ENCODE results near the gene PEX11G. TPM values are rescaled to one million over a fixed set of nuclear protein-coding genes. Genes with fewer than 3 reads are reported as not detected.
"Not testable (repeated sequence)": the region's sequence is repeated elsewhere in the genome, so short reads cannot be mapped to it uniquely, and the experiment has no call there.

The PEX11G gene
- total RNA-seq, 2 donors from 2014 or later, result 3.9 to 7.6 TPM

DNA sequence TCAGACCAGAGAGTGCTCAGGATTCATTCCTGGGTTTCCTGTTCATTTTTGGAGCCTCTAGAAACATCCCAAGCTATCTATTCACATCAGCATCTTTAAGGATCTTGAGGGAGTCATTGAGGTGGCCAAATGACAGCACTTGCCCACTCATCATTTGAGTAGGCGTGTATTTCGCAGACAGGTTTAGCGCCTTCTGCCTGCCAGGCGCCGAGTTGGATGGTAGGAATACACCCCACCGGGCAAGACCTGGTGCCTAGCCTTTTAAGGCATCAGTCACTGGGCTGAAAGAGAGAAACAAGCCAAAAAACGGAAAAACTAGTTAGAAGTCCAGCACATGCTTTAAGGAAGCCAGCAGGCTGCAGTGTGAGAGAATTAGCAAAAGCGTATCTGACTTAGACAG is 33.8 kb downstream of the PEX11G start:
- ATAC-seq (no peak), DNase-seq (no peak)
- Histone ChIP-seq H3K4me1 (no peaks in the 10 kb centered on the region), H3K36me3 (replicated peaks in 1 of 2; ENCODE audit: insufficient read depth in 1 of 2, low read depth in 2 of 2) (peaks cover 8 to 30% of the 10 kb centered on the region in 2 donors), H3K9me3 (no peaks in the 10 kb centered on the region), H3K4me3 (no peak overlapping the region), H3K27ac (no peak overlapping the region), H3K27me3 (no peaks in the 10 kb centered on the region)
- intact Hi-C loops (cut with DNase I), result no loop called here
- no peak for TF ChIP-seq POLR2A (IDR thresholded peaks at IDR 0.05)
- TF ChIP-seq, protein P1, sequence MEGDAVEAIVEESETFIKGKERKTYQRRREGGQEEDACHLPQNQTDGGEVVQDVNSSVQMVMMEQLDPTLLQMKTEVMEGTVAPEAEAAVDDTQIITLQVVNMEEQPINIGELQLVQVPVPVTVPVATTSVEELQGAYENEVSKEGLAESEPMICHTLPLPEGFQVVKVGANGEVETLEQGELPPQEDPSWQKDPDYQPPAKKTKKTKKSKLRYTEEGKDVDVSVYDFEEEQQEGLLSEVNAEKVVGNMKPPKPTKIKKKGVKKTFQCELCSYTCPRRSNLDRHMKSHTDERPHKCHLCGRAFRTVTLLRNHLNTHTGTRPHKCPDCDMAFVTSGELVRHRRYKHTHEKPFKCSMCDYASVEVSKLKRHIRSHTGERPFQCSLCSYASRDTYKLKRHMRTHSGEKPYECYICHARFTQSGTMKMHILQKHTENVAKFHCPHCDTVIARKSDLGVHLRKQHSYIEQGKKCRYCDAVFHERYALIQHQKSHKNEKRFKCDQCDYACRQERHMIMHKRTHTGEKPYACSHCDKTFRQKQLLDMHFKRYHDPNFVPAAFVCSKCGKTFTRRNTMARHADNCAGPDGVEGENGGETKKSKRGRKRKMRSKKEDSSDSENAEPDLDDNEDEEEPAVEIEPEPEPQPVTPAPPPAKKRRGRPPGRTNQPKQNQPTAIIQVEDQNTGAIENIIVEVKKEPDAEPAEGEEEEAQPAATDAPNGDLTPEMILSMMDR (IDR thresholded peaks at IDR 0.05), result no peak
- WGBS, 2 donors, result 92 to 96% methylated on average over 8 of the region's 8 CpGs

DNA sequence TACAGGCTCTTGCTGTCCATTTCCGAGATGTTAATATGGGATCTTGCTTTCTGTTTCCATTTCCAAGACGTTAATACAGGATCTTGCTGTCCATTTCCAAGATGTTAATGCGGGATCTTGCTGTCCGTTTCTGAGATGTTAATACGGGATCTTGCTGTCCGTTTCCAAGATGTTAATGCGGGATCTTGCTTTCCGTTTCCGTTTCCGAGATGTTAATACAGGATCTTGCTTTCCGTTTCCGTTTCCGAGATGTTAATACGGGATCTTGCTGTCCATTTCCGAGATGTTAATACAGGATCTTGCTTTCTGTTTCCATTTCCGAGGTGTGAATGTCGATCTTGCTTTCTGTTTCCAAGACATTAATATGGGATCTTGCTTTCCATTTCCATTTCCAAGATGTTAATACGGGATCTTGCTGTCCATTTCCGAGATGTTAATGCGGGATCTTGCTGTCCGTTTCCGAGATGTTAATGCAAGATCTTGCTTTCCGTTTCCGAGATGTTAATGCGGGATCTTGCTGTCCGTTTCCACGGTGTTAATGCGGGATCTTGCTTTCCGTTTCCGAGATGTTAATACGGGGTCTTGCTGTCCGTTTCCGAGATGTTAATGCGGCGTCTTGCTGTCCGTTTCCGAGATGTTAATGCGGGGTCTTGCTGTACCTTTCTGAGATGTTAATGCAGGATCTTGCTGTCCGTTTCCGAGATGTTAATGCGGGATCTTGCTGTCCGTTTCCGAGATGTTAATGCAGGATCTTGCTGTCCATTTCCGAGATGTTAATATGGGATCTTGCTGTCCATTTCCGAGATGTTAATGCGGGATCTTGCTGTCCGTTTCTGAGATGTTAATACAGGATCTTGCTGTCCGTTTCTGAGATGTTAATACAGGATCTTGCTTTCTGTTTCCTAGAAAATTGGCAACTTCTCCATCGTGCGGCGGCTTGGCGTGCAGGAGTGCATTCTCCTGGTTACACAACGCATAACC is 38.3 kb downstream of the PEX11G start:
- intact Hi-C loops (cut with DNase I), result no loop called here
- H3K9me3 ChIP-seq, result no peaks in the 10 kb centered on the region
- TF ChIP-seq POLR2A (IDR thresholded peaks at IDR 0.05), result no peak
- TF ChIP-seq, protein P1 (IDR thresholded peaks at IDR 0.05), result no peak
- 77 to 78% methylated on average over 53 of the region's 53 CpGs for WGBS, 2 donors
- no peaks in the 10 kb centered on the region for H3K4me1 ChIP-seq
- H3K27me3 ChIP-seq, result no peaks in the 10 kb centered on the region
- no peak overlapping the region for H3K4me3 ChIP-seq
- no peak overlapping the region for H3K27ac ChIP-seq
- H3K36me3 ChIP-seq (replicated peaks in 1 of 2; ENCODE audit: insufficient read depth in 1 of 2, low read depth in 2 of 2), result peaks cover 11 to 25% of the 10 kb centered on the region in 2 donors
- peak; percentile 38 for ATAC-seq
- DNase-seq, result no peak

DNA sequence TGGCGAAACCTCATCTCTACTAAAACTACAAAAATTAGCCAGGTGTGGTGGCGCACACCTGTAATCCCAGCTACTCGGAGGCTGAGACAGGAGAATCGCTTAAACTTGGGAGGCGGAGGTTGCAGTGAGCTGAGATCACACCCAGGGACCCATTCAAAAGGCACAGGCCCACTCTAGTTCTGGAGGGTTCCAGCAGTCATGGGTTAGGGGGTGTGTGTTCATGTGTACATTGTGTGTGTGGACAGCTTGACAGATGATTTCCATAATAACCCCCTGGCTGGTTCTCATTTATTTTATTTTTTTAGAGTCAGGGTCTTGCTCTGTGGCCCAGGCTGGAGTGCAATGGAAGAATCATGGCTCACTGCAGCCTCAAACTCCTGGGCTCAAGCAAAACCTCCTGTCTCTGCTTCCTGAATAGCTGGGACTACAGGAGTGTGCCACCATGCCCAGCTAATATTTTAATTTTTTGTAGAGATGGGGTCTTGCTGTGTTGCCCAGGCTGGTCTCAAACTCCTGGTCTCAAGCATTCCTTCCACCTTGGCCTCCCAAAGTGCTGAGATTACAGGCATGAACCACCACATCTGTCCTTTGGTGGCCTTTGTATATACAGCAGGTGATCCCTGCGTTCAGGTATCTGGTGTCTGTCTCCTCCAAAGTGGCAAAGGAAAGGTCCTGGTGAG is 39.3 kb downstream of the PEX11G start:
- H3K4me1 ChIP-seq, DNase-seq, H3K4me3 ChIP-seq, H3K27ac ChIP-seq, H3K27me3 ChIP-seq, ATAC-seq, H3K9me3 ChIP-seq: not testable (repeated sequence)
- WGBS, 2 donors, result 99% methylated on average over 6 of the region's 6 CpGs; no CpG with 5 or more reads in 1 of the 2 donors
- intact Hi-C loops (cut with DNase I), result loop anchor here (10.0 kb wide), 1 partner anchor 365 kb away; no protein-coding TSS in a partner anchor
- H3K36me3 ChIP-seq (replicated peaks in 1 of 2; ENCODE audit: insufficient read depth in 1 of 2, low read depth in 2 of 2), result peaks cover 11 to 33% of the 10 kb centered on the region in 2 donors

DNA sequence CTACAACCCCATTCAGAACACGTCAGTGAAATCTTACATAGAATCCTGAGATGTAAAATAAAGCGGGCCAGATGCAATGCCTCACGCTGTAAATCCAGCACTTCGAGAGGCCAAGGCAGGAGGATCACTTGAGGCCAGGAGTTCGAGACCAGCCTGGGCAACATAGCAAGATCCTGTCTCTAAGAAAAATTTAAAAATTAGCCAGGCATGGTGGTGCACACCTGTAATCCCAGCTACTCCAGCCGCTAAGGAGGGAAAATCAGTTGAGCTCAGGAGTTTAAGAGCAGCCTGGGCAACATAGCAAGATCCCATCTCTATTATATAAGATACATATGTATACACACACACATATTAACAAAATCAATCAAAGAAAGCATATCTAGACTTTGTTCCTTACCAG is 41.2 kb downstream of the PEX11G start:
- Histone ChIP-seq H3K36me3 (replicated peaks in 1 of 2; ENCODE audit: insufficient read depth in 1 of 2, low read depth in 2 of 2) (peaks cover 3 to 24% of the 10 kb centered on the region in 2 donors), H3K9me3 (no peaks in the 10 kb centered on the region), H3K4me1 (no peaks in the 10 kb centered on the region), H3K4me3 (no peak overlapping the region), H3K27me3 (no peaks in the 10 kb centered on the region), H3K27ac (no peak overlapping the region)
- DNase-seq, result no peak
- intact Hi-C loops (cut with DNase I), result loop anchor here (10.0 kb wide), 1 partner anchor 367 kb away; no protein-coding TSS in a partner anchor
- WGBS, 2 donors, result 96 to 97% methylated on average over 6 of the region's 6 CpGs
- TF ChIP-seq, protein P1 (IDR thresholded peaks at IDR 0.05), result no peak
- no peak for TF ChIP-seq POLR2A (IDR thresholded peaks at IDR 0.05)
- ATAC-seq, result no peak

DNA sequence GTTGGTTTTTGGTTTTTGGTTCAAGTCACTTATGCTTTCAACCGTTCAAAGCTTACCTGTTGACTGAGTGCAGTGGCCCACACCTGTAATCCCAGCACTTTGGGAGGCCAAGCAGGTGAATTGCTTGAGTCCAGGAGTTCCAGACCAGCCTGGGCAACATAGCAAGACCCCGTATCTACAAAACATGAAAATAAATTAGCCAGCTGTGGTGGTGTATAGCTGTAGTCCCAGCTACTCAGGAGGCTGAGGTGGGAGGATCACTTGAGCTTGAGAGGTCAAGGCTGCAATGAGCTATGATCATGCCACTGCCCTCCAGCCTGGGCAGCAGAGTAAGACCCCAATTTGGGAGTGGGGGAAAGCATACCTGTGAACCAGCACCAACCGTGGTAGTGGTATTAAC is 43.7 kb downstream of the PEX11G start:
- Histone ChIP-seq H3K4me3 (no peak overlapping the region), H3K9me3 (no peaks in the 10 kb centered on the region), H3K4me1 (no peaks in the 10 kb centered on the region), H3K27ac (no peak overlapping the region), H3K27me3 (no peaks in the 10 kb centered on the region), H3K36me3 (replicated peaks in 1 of 2; ENCODE audit: insufficient read depth in 1 of 2, low read depth in 2 of 2) (peaks cover 3 to 35% of the 10 kb centered on the region in 2 donors)
- ATAC-seq, result no peak
- WGBS, 2 donors, result 88 to 94% methylated on average over 3 of the region's 3 CpGs
- no peak for TF ChIP-seq POLR2A (IDR thresholded peaks at IDR 0.05)
- TF ChIP-seq, protein P1 (IDR thresholded peaks at IDR 0.05), result no peak
- intact Hi-C loops (cut with DNase I), result loop anchor here (10.0 kb wide), 1 partner anchor 370 kb away; no protein-coding TSS in a partner anchor
- DNase-seq, result no peak

Data from body of pancreas (tissue), 4 donors.